BJ (cell line): ENCODE data around the gene DCDC2C. TPM values are rescaled to one million over a fixed set of nuclear protein-coding genes. Genes with fewer than 3 reads are reported as not detected.

ENCODE experiments used
- CTCF ChIA-PET: fragments of 350-600 bp; formaldehyde crosslinking; extraction: SDS; loops from one replicate; lab custom pipeline; 2021; ENCODE audit warnings: antibody characterized with exemption, inconsistent platforms; lab: Yijun Ruan, JAX
- POLR2A ChIA-PET: fragments of 300-600 bp; sonication (Branson Sonifier 250); formaldehyde crosslinking; extraction: SDS; loops from one replicate; lab custom pipeline; 2021; ENCODE audit warnings: antibody characterized with exemption; lab: Charles Lee
- DNase-seq: peaks from one replicate; pipeline ENCODE4 v3.0.0-alpha.2; 2011; ENCODE audit warnings: low read depth
- H3K27me3 ChIP-seq: 2 replicates; pipeline ENCODE4 v1.6.0; 2011; ENCODE audit warnings: low read length; ENCODE audit not compliant: control insufficient read depth, insufficient read depth
- H3K36me3 ChIP-seq: 2 replicates; pipeline ENCODE4 v1.5.1; 2011; ENCODE audit warnings: low read length; ENCODE audit not compliant: control insufficient read depth, insufficient read depth
- H3K4me3 ChIP-seq: 2 replicates; pipeline ENCODE4 v1.5.1; 2011; ENCODE audit warnings: low read depth, mild to moderate bottlenecking, control low read depth, low read length
- CTCF ChIP-seq: IDR thresholded peaks from 2 replicates; pipeline ENCODE4 v1.5.1; 2011; ENCODE audit warnings: low read depth, mild to moderate bottlenecking, control low read depth, inconsistent platforms, low read length, moderate library complexity; ENCODE audit not compliant: insufficient read depth
- polyA plus RNA-seq: library from polyadenylated mRNA; depleted of rRNA; stranded (reverse); fragments of >200 nt; gene quantifications from 2 replicates; pipeline ENCODE4 v1.2.3, GENCODE V29; 2011

DCDC2C gene
- polyA plus RNA-seq, 1 experiment, result not detected

- TF ChIP-seq CTCF, result no peak
- CTCF ChIA-PET, result interaction anchor here (0.9 kb wide), 1 partner anchor 44 kb away, joined by 3 read pairs; no protein-coding TSS in a partner anchor
- Histone ChIP-seq H3K4me3 (no peak overlapping the region), H3K36me3 (no peaks in the 10 kb centered on the region), H3K27me3 (no peaks in the 10 kb centered on the region)
- POLR2A ChIA-PET, result no interaction called here
- no peak for DNase-seq
Measured at GRCh38 chr2:3823748-3824147, 120.4 kb downstream of the DCDC2C start.

GRCh38 chr2:3827673-3828575 is 124.5 kb downstream of the DCDC2C start:
- Histone ChIP-seq H3K27me3 (no peaks in the 10 kb centered on the region), H3K36me3 (no peaks in the 10 kb centered on the region), H3K4me3 (no peak overlapping the region)
- POLR2A ChIA-PET, result no interaction called here
- CTCF ChIA-PET, result no interaction called here
- DNase-seq, result no peak
- TF ChIP-seq CTCF, result peak; percentile 46

- no peak for DNase-seq
- no peaks in the 10 kb centered on the region for H3K27me3 ChIP-seq
- CTCF ChIA-PET, result no interaction called here
- TF ChIP-seq CTCF, result no peak
- no peaks in the 10 kb centered on the region for H3K36me3 ChIP-seq
- POLR2A ChIA-PET, result no interaction called here
- no peak overlapping the region for H3K4me3 ChIP-seq
Measured at GRCh38 chr2:3830796-3831195, 127.4 kb downstream of the DCDC2C start.

GRCh38 chr2:3837086-3837485 is 133.7 kb downstream of the DCDC2C start:
- TF ChIP-seq CTCF, result no peak
- ChIA-PET CTCF (no interaction called here), POLR2A (no interaction called here)
- no peaks in the 10 kb centered on the region for H3K36me3 ChIP-seq
- no peak overlapping the region for H3K4me3 ChIP-seq
- no peaks in the 10 kb centered on the region for H3K27me3 ChIP-seq
- no peak for DNase-seq

GRCh38 chr2:3838348-3838747 is 135.0 kb downstream of the DCDC2C start:
- POLR2A ChIA-PET, result no interaction called here

More at GRCh38 chr2:3838348-3838747, 135.0 kb downstream of the DCDC2C start:
- no peaks in the 10 kb centered on the region for H3K36me3 ChIP-seq
- CTCF ChIA-PET, result no interaction called here
- H3K4me3 ChIP-seq, result no peak overlapping the region
- TF ChIP-seq CTCF, result no peak
- DNase-seq, result no peak
- no peaks in the 10 kb centered on the region for H3K27me3 ChIP-seq
